ENCODE results near the gene AGBL4. TPM values are rescaled to one million over a fixed set of nuclear protein-coding genes. Genes with fewer than 3 reads are reported as not detected.
"Not testable (repeated sequence)": the region's sequence is repeated elsewhere in the genome, so short reads cannot be mapped to it uniquely, and the experiment has no call there.

AGBL4 gene
- total RNA-seq, 1 donor from 2014 or later, result 0.39 TPM

GRCh38 chr1:49013079-49013478 is 1010.7 kb downstream of the AGBL4 start:
- H3K4me3 Mint-ChIP-seq, result no peak overlapping the region

GRCh38 chr1:49002981-49003380 is 1020.8 kb downstream of the AGBL4 start:
- not testable (repeated sequence) for H3K27ac Mint-ChIP-seq; H3K4me3 Mint-ChIP-seq; H3K36me3 Mint-ChIP-seq; DNase-seq (ENCODE audit: extremely low spot score, unreplicated experiment); H3K4me1 Mint-ChIP-seq (ENCODE audit: unreplicated experiment); H3K9me3 Mint-ChIP-seq; H3K27me3 Mint-ChIP-seq

More at GRCh38 chr1:49013079-49013478, 1010.7 kb downstream of the AGBL4 start:
- Mint-ChIP-seq H3K4me1 (ENCODE audit: unreplicated experiment) (no peaks in the 10 kb centered on the region), H3K27me3 (no peaks in the 10 kb centered on the region), H3K36me3 (no peaks in the 10 kb centered on the region), H3K27ac (no peak overlapping the region), H3K9me3 (no peaks in the 10 kb centered on the region)
- TF ChIP-seq CTCF (conservative IDR thresholded peaks at IDR 0.05), result no peak
- no peak for DNase-seq (ENCODE audit: extremely low spot score, unreplicated experiment)

GRCh38 chr1:48999321-48999720 is 1024.4 kb downstream of the AGBL4 start:
- no peak for TF ChIP-seq CTCF (conservative IDR thresholded peaks at IDR 0.05)
- no peak for DNase-seq (ENCODE audit: extremely low spot score, unreplicated experiment)
- peaks cover 6% of the 10 kb centered on the region for H3K9me3 Mint-ChIP-seq
- no peak overlapping the region for H3K27ac Mint-ChIP-seq
- H3K4me1 Mint-ChIP-seq (ENCODE audit: unreplicated experiment), result no peaks in the 10 kb centered on the region
- no peaks in the 10 kb centered on the region for H3K27me3 Mint-ChIP-seq
- H3K4me3 Mint-ChIP-seq, result no peak overlapping the region
- no peaks in the 10 kb centered on the region for H3K36me3 Mint-ChIP-seq

- H3K4me1 Mint-ChIP-seq (ENCODE audit: unreplicated experiment), result no peaks in the 10 kb centered on the region
- H3K36me3 Mint-ChIP-seq, result no peaks in the 10 kb centered on the region
- no peak overlapping the region for H3K27ac Mint-ChIP-seq
- DNase-seq (ENCODE audit: extremely low spot score, unreplicated experiment), result no peak
- no peaks in the 10 kb centered on the region for H3K9me3 Mint-ChIP-seq
- no peaks in the 10 kb centered on the region for H3K27me3 Mint-ChIP-seq
- TF ChIP-seq CTCF (conservative IDR thresholded peaks at IDR 0.05), result no peak
- no peak overlapping the region for H3K4me3 Mint-ChIP-seq
Observed at GRCh38 chr1:48996311-48996710, 1027.4 kb downstream of the AGBL4 start.

GRCh38 chr1:48988633-48989197 is 1035.0 kb downstream of the AGBL4 start:
- Mint-ChIP-seq H3K4me1 (ENCODE audit: unreplicated experiment) (no peaks in the 10 kb centered on the region), H3K4me3 (no peak overlapping the region), H3K27me3 (no peaks in the 10 kb centered on the region), H3K36me3 (no peaks in the 10 kb centered on the region), H3K27ac (no peak overlapping the region), H3K9me3 (no peaks in the 10 kb centered on the region)
- DNase-seq (ENCODE audit: extremely low spot score, unreplicated experiment), result no peak
- TF ChIP-seq CTCF (conservative IDR thresholded peaks at IDR 0.05), result no peak

- Mint-ChIP-seq H3K27me3 (no peaks in the 10 kb centered on the region), H3K27ac (no peak overlapping the region), H3K9me3 (no peaks in the 10 kb centered on the region)
Observed at GRCh38 chr1:48979940-48980339, 1043.8 kb downstream of the AGBL4 start.

More at GRCh38 chr1:48979940-48980339, 1043.8 kb downstream of the AGBL4 start:
- Mint-ChIP-seq H3K36me3 (no peaks in the 10 kb centered on the region), H3K4me1 (ENCODE audit: unreplicated experiment) (no peaks in the 10 kb centered on the region), H3K4me3 (no peak overlapping the region)
- no peak for TF ChIP-seq CTCF (conservative IDR thresholded peaks at IDR 0.05)
- DNase-seq (ENCODE audit: extremely low spot score, unreplicated experiment), result no peak
